Epithelial cell of esophagus (primary cell): ENCODE results near the gene TMEM43.

Source experiments
- DNase-seq: peaks from one replicate; pipeline ENCODE4 v3.0.0; 2010; ENCODE audit warnings: low read depth
- H3K4me3 ChIP-seq: 2 replicates; pipeline ENCODE4 v1.5.1; 2011; ENCODE audit warnings: mild to moderate bottlenecking, low read length, control low read depth
- CTCF ChIP-seq: IDR thresholded peaks from 2 replicates; pipeline ENCODE4 v1.5.1; 2011; ENCODE audit warnings: low read depth, mild to moderate bottlenecking, low read length, control low read depth, inconsistent platforms; ENCODE audit not compliant: insufficient read depth; ENCODE audit errors: missing control alignments

Gene TMEM43

DNA sequence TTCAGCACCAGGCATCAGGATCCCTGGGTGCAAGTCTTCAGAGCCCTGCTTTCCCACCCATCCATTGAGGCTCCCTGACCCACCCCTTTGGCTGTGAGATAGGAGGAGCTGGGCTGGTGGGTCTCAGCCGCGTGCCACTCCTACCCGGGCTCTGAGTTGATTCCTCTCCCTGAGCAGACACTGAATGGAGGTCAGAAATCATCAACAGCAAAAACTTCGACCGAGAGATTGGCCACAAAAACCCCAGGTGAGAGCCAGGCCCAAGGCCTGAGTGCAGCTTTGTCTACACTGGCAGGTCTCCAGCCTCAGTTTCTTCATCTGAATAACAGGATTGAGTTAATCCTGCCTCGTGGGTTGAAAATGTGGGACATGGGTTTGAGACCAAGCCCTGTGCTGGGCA, 7.8 kb downstream of the TMEM43 start:
- H3K4me3 ChIP-seq = no peak overlapping the region
- no peak for DNase-seq
- TF ChIP-seq CTCF = no peak

DNA sequence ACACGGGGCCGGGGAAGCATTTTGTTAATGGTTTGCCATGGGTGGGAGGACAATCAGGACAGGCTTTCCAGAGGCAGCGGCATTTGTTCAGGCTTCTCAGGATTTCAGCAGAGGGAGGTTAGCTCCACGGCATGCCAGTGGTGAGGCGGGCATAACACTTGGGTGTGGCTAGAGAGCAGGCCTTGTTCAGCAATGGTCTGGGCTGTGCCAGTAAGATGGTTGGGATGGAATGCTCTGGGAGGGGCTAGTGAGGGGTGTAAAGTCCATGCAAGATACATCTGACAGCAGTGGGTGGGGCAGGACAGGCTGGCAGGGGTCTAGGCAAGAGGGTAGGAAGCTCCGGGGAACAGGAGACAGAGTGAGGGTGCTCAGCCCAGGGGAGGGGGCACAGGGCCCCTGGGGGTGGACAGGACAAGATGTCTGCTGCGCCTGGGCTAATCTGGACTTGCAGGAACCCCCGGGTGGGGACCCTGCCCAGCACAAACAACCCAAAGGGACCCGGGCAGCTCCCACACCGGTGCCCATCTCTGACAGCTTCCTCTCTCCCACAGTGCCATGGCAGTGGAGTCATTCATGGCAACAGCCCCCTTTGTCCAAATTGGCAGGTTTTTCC, 8.4 kb downstream of the TMEM43 start:
- DNase-seq = no peak
- TF ChIP-seq CTCF = no peak
- no peak overlapping the region for H3K4me3 ChIP-seq

- no peak overlapping the region for H3K4me3 ChIP-seq
- peak; percentile 25 for DNase-seq
- TF ChIP-seq CTCF = no peak
Observed at GRCh38 chr3:14133876-14134275, 9.0 kb downstream of the TMEM43 start.

DNA sequence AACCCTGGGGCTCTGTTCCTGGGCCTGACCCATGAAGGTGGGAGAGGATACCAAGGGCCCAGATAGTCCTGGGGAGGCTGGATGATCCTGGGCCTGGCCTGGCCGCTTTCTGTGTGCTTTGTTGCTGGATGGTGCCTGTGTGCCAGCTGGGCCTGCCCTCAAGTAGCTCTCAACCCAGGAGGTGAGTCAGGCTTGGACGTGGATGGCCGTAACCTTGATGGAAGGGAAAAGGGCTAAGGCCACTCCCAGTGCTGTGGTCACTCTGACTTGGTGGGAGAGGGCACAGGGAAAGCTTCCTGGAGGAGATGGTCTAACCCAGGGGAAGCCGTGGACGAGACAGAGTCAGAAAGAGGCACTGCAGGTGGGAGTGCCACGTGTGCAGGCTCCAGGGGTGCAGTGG, 9.4 kb downstream of the TMEM43 start:
- DNase-seq = no peak
- no peak overlapping the region for H3K4me3 ChIP-seq
- TF ChIP-seq CTCF = no peak

GRCh38 chr3:14135581-14135980, 10.7 kb downstream of the TMEM43 start:
- H3K4me3 ChIP-seq = no peak overlapping the region
- no peak for TF ChIP-seq CTCF
- no peak for DNase-seq

- TF ChIP-seq CTCF = no peak
- H3K4me3 ChIP-seq = no peak overlapping the region
- peak; percentile 46 for DNase-seq
Observed at GRCh38 chr3:14137004-14137403, 12.2 kb downstream of the TMEM43 start.

DNA sequence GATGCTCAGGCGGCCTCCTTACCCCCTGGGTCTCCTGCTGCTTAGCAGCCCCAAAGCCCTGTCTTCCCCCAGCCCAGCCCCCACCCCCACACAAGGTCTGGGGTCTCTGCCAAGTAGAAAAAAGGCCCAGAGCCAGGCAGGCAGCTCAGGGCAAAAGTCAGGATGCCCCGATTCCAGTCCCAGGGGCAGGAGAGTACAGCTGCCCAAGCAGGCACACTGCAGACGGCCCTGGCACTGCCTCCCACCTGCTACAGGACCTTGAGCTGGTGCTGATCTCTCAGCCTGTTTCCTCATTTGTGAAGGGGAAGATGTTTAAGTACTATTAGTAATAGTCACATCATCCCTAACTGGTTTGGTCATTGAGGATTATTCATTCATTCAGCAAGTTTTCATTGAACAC, 12.6 kb downstream of the TMEM43 start:
- no peak overlapping the region for H3K4me3 ChIP-seq
- no peak for TF ChIP-seq CTCF
- DNase-seq = peak; percentile 71
